ENCODE results near the gene INSL3.

INSL3 gene

GRCh38 chr19:17829855-17830566 is 8.7 kb upstream of the INSL3 start:
- H3K4me3 ChIP-seq (ENCODE audit: severe bottlenecking): peak overlapping the region; percentile 48
- no peaks in the 10 kb centered on the region for H3K9me3 ChIP-seq (ENCODE audit: severe bottlenecking)
- no peaks in the 10 kb centered on the region for H3K36me3 ChIP-seq (ENCODE audit: low read depth)
- ATAC-seq (ENCODE audit: low read depth) (peak; percentile 73), DNase-seq (ENCODE audit: low spot score) (peak; percentile 88)
- peak overlapping the region; percentile 57 for H3K27ac ChIP-seq (ENCODE audit: poor library complexity, severe bottlenecking)
- H3K4me1 ChIP-seq (ENCODE audit: insufficient read depth, poor library complexity, severe bottlenecking): no peaks in the 10 kb centered on the region
- TF ChIP-seq CTCF (IDR thresholded peaks at IDR 0.05; ENCODE audit: poor library complexity, severe bottlenecking): peak; percentile 27
- H3K27me3 ChIP-seq (ENCODE audit: insufficient read depth, poor library complexity, severe bottlenecking): no peaks in the 10 kb centered on the region

- no peak overlapping the region for H3K27ac ChIP-seq (ENCODE audit: poor library complexity, severe bottlenecking)
- no peaks in the 10 kb centered on the region for H3K4me1 ChIP-seq (ENCODE audit: insufficient read depth, poor library complexity, severe bottlenecking)
- no peak overlapping the region for H3K4me3 ChIP-seq (ENCODE audit: severe bottlenecking)
- no peak for DNase-seq (ENCODE audit: low spot score)
- no peaks in the 10 kb centered on the region for H3K27me3 ChIP-seq (ENCODE audit: insufficient read depth, poor library complexity, severe bottlenecking)
- no peaks in the 10 kb centered on the region for H3K9me3 ChIP-seq (ENCODE audit: severe bottlenecking)
- TF ChIP-seq CTCF (IDR thresholded peaks at IDR 0.05; ENCODE audit: poor library complexity, severe bottlenecking): no peak
- no peak for ATAC-seq (ENCODE audit: low read depth)
- no peaks in the 10 kb centered on the region for H3K36me3 ChIP-seq (ENCODE audit: low read depth)
Observed at GRCh38 chr19:17826508-17827056, 5.3 kb upstream of the INSL3 start.

GRCh38 chr19:17824339-17824738 is 3.0 kb upstream of the INSL3 start:
- Histone ChIP-seq H3K4me1 (ENCODE audit: insufficient read depth, poor library complexity, severe bottlenecking) (no peaks in the 10 kb centered on the region), H3K9me3 (ENCODE audit: severe bottlenecking) (no peaks in the 10 kb centered on the region), H3K4me3 (ENCODE audit: severe bottlenecking) (no peak overlapping the region), H3K27ac (ENCODE audit: poor library complexity, severe bottlenecking) (no peak overlapping the region), H3K36me3 (ENCODE audit: low read depth) (no peaks in the 10 kb centered on the region), H3K27me3 (ENCODE audit: insufficient read depth, poor library complexity, severe bottlenecking) (no peaks in the 10 kb centered on the region)
- no peak for ATAC-seq (ENCODE audit: low read depth)
- DNase-seq (ENCODE audit: low spot score): no peak
- no peak for TF ChIP-seq CTCF (IDR thresholded peaks at IDR 0.05; ENCODE audit: poor library complexity, severe bottlenecking)

- H3K36me3 ChIP-seq (ENCODE audit: low read depth): no peaks in the 10 kb centered on the region
- H3K4me1 ChIP-seq (ENCODE audit: insufficient read depth, poor library complexity, severe bottlenecking): no peaks in the 10 kb centered on the region
- DNase-seq (ENCODE audit: low spot score) (no peak), ATAC-seq (ENCODE audit: low read depth) (peak; percentile 8; the same call in 1 of the 3 replicates)
- no peak overlapping the region for H3K27ac ChIP-seq (ENCODE audit: poor library complexity, severe bottlenecking)
- H3K9me3 ChIP-seq (ENCODE audit: severe bottlenecking): no peaks in the 10 kb centered on the region
- no peak overlapping the region for H3K4me3 ChIP-seq (ENCODE audit: severe bottlenecking)
- no peaks in the 10 kb centered on the region for H3K27me3 ChIP-seq (ENCODE audit: insufficient read depth, poor library complexity, severe bottlenecking)
- no peak for TF ChIP-seq CTCF (IDR thresholded peaks at IDR 0.05; ENCODE audit: poor library complexity, severe bottlenecking)
Observed at GRCh38 chr19:17817668-17818363, 3.5 kb downstream of the INSL3 start.
